Left ventricle myocardium inferior (tissue), 1 donor: ENCODE data around the gene KLHL24. TPM values are rescaled to one million over a fixed set of nuclear protein-coding genes. Genes with fewer than 3 reads are reported as not detected.
A peak's percentile ranks its signal among the peaks of the same experiment; 100 is the strongest.

Source experiments
- DNase-seq: peaks from one replicate; pipeline ENCODE4 v3.0.0-alpha.2; 2020
- H3K27ac ChIP-seq: fragments of 200-600 bp; replicated peaks from 2 replicates; pipeline ENCODE4 v1.8.0; 2021
- H3K27me3 ChIP-seq: fragments of 200-600 bp; 2 replicates; pipeline ENCODE4 v1.8.0; 2021; ENCODE audit warnings: low read depth
- H3K36me3 ChIP-seq: fragments of 200-600 bp; 2 replicates; pipeline ENCODE4 v1.8.0; 2021
- H3K4me1 ChIP-seq: fragments of 200-600 bp; 2 replicates; pipeline ENCODE4 v1.8.0; 2021
- H3K4me3 ChIP-seq: fragments of 200-600 bp; 2 replicates; pipeline ENCODE4 v1.8.0; 2021; ENCODE audit warnings: mild to moderate bottlenecking, moderate library complexity
- H3K9me3 ChIP-seq: fragments of 200-600 bp; replicated peaks from 2 replicates; pipeline ENCODE4 v1.8.0; 2021
- intact Hi-C: fragments of 100-400 bp; cut with micrococcal nuclease; formaldehyde crosslinking; loops from one replicate; pipeline ENCODE4 v1.11.0; 2022
- long read RNA-seq: library from polyadenylated mRNA; unstranded; transcript quantifications from one replicate; pipeline ENCODE4 v2.0.0, GENCODE V29; 2021
- total RNA-seq: library from RNA; stranded (reverse); fragmentation: NEBNext Ultra II Directional; extraction: Animal tissue kit (Norgen Biotek cat#: 25700); gene quantifications from one replicate; pipeline ENCODE4 v1.2.1, GENCODE V29; 2021
- TF ChIP-seq, protein P1 (sequence below): fragments of 200-600 bp; IDR thresholded peaks from 2 replicates; pipeline ENCODE4 v1.8.0; 2021; ENCODE audit warnings: antibody characterized with exemption, mild to moderate bottlenecking, borderline replicate concordance
- donor health status: DM: no; HTN: yes; CAD: no; lungs with severe emphysema.

KLHL24 gene, protein sequence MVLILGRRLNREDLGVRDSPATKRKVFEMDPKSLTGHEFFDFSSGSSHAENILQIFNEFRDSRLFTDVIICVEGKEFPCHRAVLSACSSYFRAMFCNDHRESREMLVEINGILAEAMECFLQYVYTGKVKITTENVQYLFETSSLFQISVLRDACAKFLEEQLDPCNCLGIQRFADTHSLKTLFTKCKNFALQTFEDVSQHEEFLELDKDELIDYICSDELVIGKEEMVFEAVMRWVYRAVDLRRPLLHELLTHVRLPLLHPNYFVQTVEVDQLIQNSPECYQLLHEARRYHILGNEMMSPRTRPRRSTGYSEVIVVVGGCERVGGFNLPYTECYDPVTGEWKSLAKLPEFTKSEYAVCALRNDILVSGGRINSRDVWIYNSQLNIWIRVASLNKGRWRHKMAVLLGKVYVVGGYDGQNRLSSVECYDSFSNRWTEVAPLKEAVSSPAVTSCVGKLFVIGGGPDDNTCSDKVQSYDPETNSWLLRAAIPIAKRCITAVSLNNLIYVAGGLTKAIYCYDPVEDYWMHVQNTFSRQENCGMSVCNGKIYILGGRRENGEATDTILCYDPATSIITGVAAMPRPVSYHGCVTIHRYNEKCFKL
- 217 TPM for total RNA-seq
- long read RNA-seq, full-length matches to known transcripts, result 78 of 174 reads
- long read RNA-seq, partial matches to known transcripts, result 18 of 174 reads
- long read RNA-seq, other reads (novel, unspliced or antisense), result 78 of 174 reads

DNA sequence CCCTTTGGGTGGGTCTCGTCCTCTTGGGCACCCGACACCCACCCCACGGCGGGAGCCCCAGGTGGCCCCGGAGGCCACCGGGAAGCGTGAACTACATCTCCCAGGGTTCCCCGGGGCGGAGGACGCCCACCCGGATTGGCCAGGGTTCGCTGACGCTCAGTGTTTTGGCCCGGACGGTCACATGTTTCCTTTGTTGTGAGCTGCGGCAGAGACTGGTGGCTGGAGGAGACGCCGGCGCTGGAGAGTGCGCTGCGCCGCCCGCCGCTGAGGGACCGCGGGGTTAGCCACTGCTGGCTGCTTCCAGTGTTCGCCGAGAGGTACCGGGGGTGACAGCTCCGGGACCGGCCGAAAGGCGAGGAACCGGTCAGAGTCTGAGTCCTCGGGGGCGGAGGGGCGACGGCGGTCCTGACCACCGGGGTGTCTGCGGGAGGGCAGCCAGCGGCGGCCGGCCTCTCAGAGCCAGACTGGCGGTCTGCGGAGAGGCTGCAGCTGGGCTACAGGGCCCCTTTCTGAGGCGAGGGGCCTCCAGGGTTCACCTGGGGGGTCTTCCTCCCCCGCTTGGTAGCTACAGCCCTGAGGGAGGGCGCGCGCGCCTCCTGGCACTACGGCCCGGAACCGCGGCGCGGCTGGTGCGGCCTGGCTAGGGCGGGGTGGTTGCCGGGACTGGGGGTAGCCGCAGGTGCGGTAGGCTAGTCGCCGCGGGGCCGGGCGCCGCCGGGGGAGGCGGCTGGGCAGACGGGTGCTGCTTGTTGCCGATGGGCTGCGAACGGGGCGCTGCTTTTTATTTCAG, at the start of gene KLHL24:
Gene KLHL24, plus strand, starts transcription at position 193 of the 790 bp plus-strand sequence. CDS start 14,734 bp downstream, outside the sequence.
- DNase-seq, result peak; percentile 94
- TF ChIP-seq, protein P1, sequence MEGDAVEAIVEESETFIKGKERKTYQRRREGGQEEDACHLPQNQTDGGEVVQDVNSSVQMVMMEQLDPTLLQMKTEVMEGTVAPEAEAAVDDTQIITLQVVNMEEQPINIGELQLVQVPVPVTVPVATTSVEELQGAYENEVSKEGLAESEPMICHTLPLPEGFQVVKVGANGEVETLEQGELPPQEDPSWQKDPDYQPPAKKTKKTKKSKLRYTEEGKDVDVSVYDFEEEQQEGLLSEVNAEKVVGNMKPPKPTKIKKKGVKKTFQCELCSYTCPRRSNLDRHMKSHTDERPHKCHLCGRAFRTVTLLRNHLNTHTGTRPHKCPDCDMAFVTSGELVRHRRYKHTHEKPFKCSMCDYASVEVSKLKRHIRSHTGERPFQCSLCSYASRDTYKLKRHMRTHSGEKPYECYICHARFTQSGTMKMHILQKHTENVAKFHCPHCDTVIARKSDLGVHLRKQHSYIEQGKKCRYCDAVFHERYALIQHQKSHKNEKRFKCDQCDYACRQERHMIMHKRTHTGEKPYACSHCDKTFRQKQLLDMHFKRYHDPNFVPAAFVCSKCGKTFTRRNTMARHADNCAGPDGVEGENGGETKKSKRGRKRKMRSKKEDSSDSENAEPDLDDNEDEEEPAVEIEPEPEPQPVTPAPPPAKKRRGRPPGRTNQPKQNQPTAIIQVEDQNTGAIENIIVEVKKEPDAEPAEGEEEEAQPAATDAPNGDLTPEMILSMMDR, result peak; percentile 7
- Histone ChIP-seq H3K36me3 (peaks cover 4% of the 10 kb centered on the region), H3K4me1 (peaks cover 60% of the 10 kb centered on the region), H3K27me3 (no peaks in the 10 kb centered on the region), H3K4me3 (peak within 1 kb of the TSS; percentile 91), H3K27ac (peak within 1 kb of the TSS; percentile 99), H3K9me3 (no peaks in the 10 kb centered on the region)
- intact Hi-C loops, result no loop called here

DNA sequence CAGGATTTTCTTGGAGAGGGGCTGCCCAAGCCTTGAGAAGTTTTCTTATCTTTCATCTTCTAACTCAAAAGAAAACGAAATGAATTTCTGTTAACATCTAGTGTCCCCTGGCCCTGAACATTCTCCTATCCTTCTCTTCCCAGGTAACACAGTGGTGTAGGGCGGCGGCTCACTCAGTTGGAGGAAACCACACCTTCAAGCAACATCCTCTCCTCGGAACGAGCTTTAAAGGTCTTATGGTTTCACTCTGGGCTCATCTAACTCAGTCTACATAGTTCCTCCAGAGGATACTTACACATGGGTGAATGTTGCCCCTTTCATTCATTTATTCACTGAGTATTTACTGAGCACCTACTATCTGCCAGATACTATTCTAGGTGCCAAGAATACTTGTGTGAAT, 48.9 kb upstream of the KLHL24 start:
- TF ChIP-seq, protein P1, result no peak
- Histone ChIP-seq H3K27me3 (no peaks in the 10 kb centered on the region), H3K4me3 (no peak overlapping the region), H3K36me3 (no peaks in the 10 kb centered on the region), H3K4me1 (peaks cover 61% of the 10 kb centered on the region), H3K27ac (peak overlapping the region; percentile 50), H3K9me3 (no peaks in the 10 kb centered on the region)
- intact Hi-C loops, result no loop called here
- no peak for DNase-seq

DNA sequence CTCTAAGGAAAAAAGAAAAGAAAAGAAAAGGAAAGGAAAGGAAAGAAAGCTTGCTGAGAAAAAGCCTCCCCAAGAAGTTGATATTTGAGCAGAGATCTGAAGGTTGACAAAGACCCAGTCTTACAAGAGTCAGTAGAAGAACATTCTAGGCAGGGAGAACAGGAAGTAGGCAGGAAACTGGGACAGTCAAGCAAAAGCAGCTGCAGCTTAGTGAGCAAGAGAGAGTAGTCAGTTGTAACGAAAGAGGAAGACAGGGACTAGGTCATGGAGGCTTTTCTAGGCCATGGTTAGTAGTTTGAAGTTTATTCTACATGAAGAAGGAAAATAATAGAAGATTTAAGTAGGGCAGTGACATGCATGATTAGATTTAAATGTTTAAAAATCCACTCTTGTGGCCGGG, 48.1 kb upstream of the KLHL24 start:
- H3K4me1 ChIP-seq, result peaks cover 52% of the 10 kb centered on the region
- TF ChIP-seq, protein P1, result no peak
- intact Hi-C loops, result no loop called here
- no peak overlapping the region for H3K4me3 ChIP-seq
- H3K36me3 ChIP-seq, result no peaks in the 10 kb centered on the region
- DNase-seq, result no peak
- no peaks in the 10 kb centered on the region for H3K27me3 ChIP-seq
- peak overlapping the region; percentile 50 for H3K27ac ChIP-seq
- H3K9me3 ChIP-seq, result no peaks in the 10 kb centered on the region

DNA sequence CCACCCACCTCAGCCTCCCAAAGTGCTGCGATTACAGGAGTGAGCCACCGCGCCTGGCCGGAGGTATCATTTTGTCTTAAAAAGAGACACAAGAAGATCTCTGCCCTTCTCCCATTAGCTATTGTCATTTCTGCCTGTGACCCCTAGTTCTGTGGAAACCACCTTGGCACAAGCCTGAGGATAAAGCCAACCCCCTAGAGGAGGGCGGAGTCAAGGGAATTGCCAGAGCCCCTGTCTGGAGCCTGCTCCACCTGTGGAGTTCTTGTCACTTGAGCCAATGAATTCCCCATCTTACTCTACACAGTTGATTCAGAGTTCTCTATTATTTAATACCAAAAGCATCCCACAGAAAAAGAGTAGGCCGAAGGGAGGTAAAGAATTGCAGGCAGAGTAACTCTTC, 45.0 kb upstream of the KLHL24 start:
- no peak overlapping the region for H3K27ac ChIP-seq
- no peaks in the 10 kb centered on the region for H3K36me3 ChIP-seq
- TF ChIP-seq, protein P1, result no peak

DNA sequence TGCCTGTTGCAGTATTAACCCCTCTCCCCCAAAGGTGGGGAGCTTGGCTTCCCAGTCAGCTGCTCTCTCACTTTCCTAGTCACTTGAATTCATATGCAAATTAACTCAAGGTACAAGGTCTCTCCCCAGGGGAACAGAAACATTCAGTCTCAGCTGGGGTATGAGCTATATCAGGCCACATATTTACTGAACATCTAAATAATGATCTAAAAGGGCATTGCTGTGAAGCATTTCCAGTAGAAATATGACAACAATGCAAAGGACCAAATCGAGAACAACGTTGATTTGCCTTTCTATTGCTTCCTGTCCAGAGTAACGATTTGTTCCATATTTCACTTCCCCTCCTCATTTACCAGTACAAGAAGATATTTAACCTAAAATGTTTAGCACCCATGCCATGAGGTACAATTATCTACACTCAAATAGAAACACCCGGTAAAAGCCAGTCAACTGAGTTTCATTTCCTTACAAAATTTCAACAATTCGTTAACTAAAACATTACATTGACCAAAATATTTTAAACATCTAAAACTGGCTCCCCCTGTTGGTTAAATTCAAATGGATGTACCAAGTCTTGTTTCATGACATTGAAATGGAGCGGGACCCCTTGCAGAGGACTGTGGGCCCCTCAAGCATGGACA, 43.4 kb upstream of the KLHL24 start:
- TF ChIP-seq, protein P1, result peak; percentile 40
- Histone ChIP-seq H3K9me3 (peaks cover under 1% of the 10 kb centered on the region), H3K4me3 (no peak overlapping the region), H3K36me3 (no peaks in the 10 kb centered on the region), H3K4me1 (peaks cover 8% of the 10 kb centered on the region), H3K27ac (no peak overlapping the region), H3K27me3 (no peaks in the 10 kb centered on the region)
- DNase-seq, result no peak
- intact Hi-C loops, result no loop called here

More for the DNA sequence above, 45.0 kb upstream of the KLHL24 start:
- H3K4me1 ChIP-seq, result peaks cover 21% of the 10 kb centered on the region
- H3K9me3 ChIP-seq, result no peaks in the 10 kb centered on the region
- no peaks in the 10 kb centered on the region for H3K27me3 ChIP-seq
- intact Hi-C loops, result no loop called here
- no peak for DNase-seq
- H3K4me3 ChIP-seq, result no peak overlapping the region
